Thymus (tissue), 11 donors: Measurements from ENCODE around the gene CACNB1. TPM values are rescaled to one million over a fixed set of nuclear protein-coding genes. Genes with fewer than 3 reads are reported as not detected.
"Not testable (repeated sequence)": the region's sequence is repeated elsewhere in the genome, so short reads cannot be mapped to it uniquely, and the experiment has no call there.

Source experiments
- DNase-seq, 9 donors: peaks; one replicate each; pipeline ENCODE4 v3.0.0-alpha.2; 2013; ENCODE audit warnings: low spot score in 9 of 9, low read depth in 6 of 9, missing footprints in 1 of 9
- H3K27ac ChIP-seq, 2 donors: one replicate each; pipeline ENCODE4 v1.5.1; 2013; ENCODE audit warnings: control low read depth in 1 of 2, low read depth in 1 of 2, low read length in 1 of 2, mild to moderate bottlenecking in 1 of 2, moderate library complexity in 1 of 2
- H3K27me3 ChIP-seq, 2 donors: one replicate each; pipeline ENCODE4 v1.5.1; 2013; ENCODE audit warnings: low read length in 1 of 2; ENCODE audit not compliant: control insufficient read depth in 2 of 2, insufficient read depth in 1 of 2
- H3K36me3 ChIP-seq, 2 donors: one replicate each; pipeline ENCODE4 v1.5.1; 2013; ENCODE audit warnings: low read length in 1 of 2, mild to moderate bottlenecking in 1 of 2, moderate library complexity in 1 of 2; ENCODE audit not compliant: control insufficient read depth in 2 of 2, insufficient read depth in 2 of 2
- H3K4me1 ChIP-seq, 2 donors: one replicate each; pipeline ENCODE4 v1.5.1; 2013; ENCODE audit warnings: low read length in 2 of 2; ENCODE audit not compliant: control insufficient read depth in 2 of 2, insufficient read depth in 2 of 2
- H3K4me3 ChIP-seq, 2 donors: one replicate each; pipeline ENCODE4 v1.5.1; 2013; ENCODE audit warnings: low read length in 2 of 2, control low read depth in 1 of 2, mild to moderate bottlenecking in 1 of 2
- H3K9me3 ChIP-seq, 2 donors: one replicate each; pipeline ENCODE4 v1.5.1; 2013; ENCODE audit warnings: low read length in 1 of 2, mild to moderate bottlenecking in 1 of 2; ENCODE audit not compliant: control insufficient read depth in 2 of 2, insufficient read depth in 1 of 2
- WGBS: extraction: QIAGEN DNeasy Blood & Tissue Kit; methylation state at CpG from one replicate; pipeline ENCODE4 v1.1.7; 2013; 5-methylcytosine and 5-hydroxymethylcytosine counted together
- polyA plus RNA-seq: library from polyadenylated mRNA; stranded (reverse); fragments of 200-250 nt; gene quantifications from one replicate; pipeline ENCODE4 v1.2.3, GENCODE V29; 2013
- total RNA-seq: library from RNA; stranded (reverse); fragments of 120-200 nt; gene quantifications from one replicate; pipeline ENCODE4 v1.2.4, GENCODE V29; 2013
- donor health status: healthy.

Gene CACNB1
- total and polyA plus RNA-seq, 2 donors = 2.9 to 11.7 TPM

GRCh38 chr17:39134878-39135277 lies 62.6 kb downstream of the CACNB1 start:
- peaks cover 0 to 4% of the 10 kb centered on the region in 2 donors for H3K27me3 ChIP-seq
- H3K36me3 ChIP-seq = peaks cover 0 to 21% of the 10 kb centered on the region in 2 donors
- 90% methylated on average over 6 of the region's 6 CpGs for WGBS
- peaks cover 0 to 4% of the 10 kb centered on the region in 2 donors for H3K4me1 ChIP-seq
- H3K27ac ChIP-seq = no peak overlapping the region
- H3K9me3 ChIP-seq = no peaks in the 10 kb centered on the region
- H3K4me3 ChIP-seq = no peak overlapping the region
- DNase-seq = no peak

- whole genome bisulfite sequencing = 95% methylated on average over 7 of the region's 7 CpGs
- DNase-seq = no peak
- H3K27me3 ChIP-seq = peaks cover 0 to 2% of the 10 kb centered on the region in 2 donors
Measured at GRCh38 chr17:39132192-39132610, 65.3 kb downstream of the CACNB1 start.

GRCh38 chr17:39131616-39132015 lies 65.9 kb downstream of the CACNB1 start:
- H3K9me3 ChIP-seq = no peaks in the 10 kb centered on the region
- 88% methylated on average over 6 of the region's 6 CpGs for WGBS

More at GRCh38 chr17:39132192-39132610, 65.3 kb downstream of the CACNB1 start:
- no peak overlapping the region for H3K27ac ChIP-seq
- no peak overlapping the region for H3K4me3 ChIP-seq
- H3K4me1 ChIP-seq = peaks cover 0 to 4% of the 10 kb centered on the region in 2 donors
- no peaks in the 10 kb centered on the region for H3K9me3 ChIP-seq
- H3K36me3 ChIP-seq = peaks cover 0 to 18% of the 10 kb centered on the region in 2 donors

GRCh38 chr17:39130205-39130604 lies 67.3 kb downstream of the CACNB1 start:
- Histone ChIP-seq H3K4me1 (peaks cover 0 to 4% of the 10 kb centered on the region in 2 donors), H3K36me3 (peaks cover 0 to 16% of the 10 kb centered on the region in 2 donors), H3K9me3 (no peaks in the 10 kb centered on the region), H3K27ac (no peak overlapping the region), H3K27me3 (peaks cover 0 to 2% of the 10 kb centered on the region in 2 donors), H3K4me3 (no peak overlapping the region)
- DNase-seq = no peak
- WGBS = 94% methylated on average over 3 of the region's 3 CpGs

More at GRCh38 chr17:39131616-39132015, 65.9 kb downstream of the CACNB1 start:
- H3K36me3 ChIP-seq = peaks cover 0 to 18% of the 10 kb centered on the region in 2 donors
- H3K4me3 ChIP-seq = no peak overlapping the region
- H3K27me3 ChIP-seq = peaks cover 0 to 2% of the 10 kb centered on the region in 2 donors
- H3K27ac ChIP-seq = no peak overlapping the region
- DNase-seq = no peak
- H3K4me1 ChIP-seq = peaks cover 0 to 4% of the 10 kb centered on the region in 2 donors

- 92% methylated on average over 6 of the region's 6 CpGs for WGBS
- H3K27me3 ChIP-seq, H3K9me3 ChIP-seq, DNase-seq, H3K4me3 ChIP-seq, H3K27ac ChIP-seq, H3K4me1 ChIP-seq: not testable (repeated sequence)
- H3K36me3 ChIP-seq = peaks cover 0 to 16% of the 10 kb centered on the region in 2 donors
Measured at GRCh38 chr17:39129544-39129943, 67.9 kb downstream of the CACNB1 start.

GRCh38 chr17:39126436-39126835 lies 71.0 kb downstream of the CACNB1 start:
- Histone ChIP-seq H3K36me3 (peaks cover 0 to 10% of the 10 kb centered on the region in 2 donors), H3K27me3 (no peaks in the 10 kb centered on the region), H3K27ac (no peak overlapping the region), H3K4me3 (no peak overlapping the region), H3K9me3 (no peaks in the 10 kb centered on the region), H3K4me1 (no peaks in the 10 kb centered on the region)
- WGBS = 85% methylated on average over 6 of the region's 6 CpGs
- DNase-seq = no peak

- Histone ChIP-seq H3K27ac (no peak overlapping the region), H3K27me3 (no peaks in the 10 kb centered on the region), H3K9me3 (no peaks in the 10 kb centered on the region), H3K4me1 (no peaks in the 10 kb centered on the region), H3K36me3 (peaks cover 0 to 10% of the 10 kb centered on the region in 2 donors), H3K4me3 (no peak overlapping the region)
- no peak for DNase-seq
- 98% methylated on average over 2 of the region's 2 CpGs for WGBS
Measured at GRCh38 chr17:39125143-39125875, 72.2 kb downstream of the CACNB1 start.

- H3K27me3 ChIP-seq = no peaks in the 10 kb centered on the region
- no peak overlapping the region for H3K4me3 ChIP-seq
- H3K9me3 ChIP-seq = no peaks in the 10 kb centered on the region
- DNase-seq = no peak
- peaks cover 0 to 10% of the 10 kb centered on the region in 2 donors for H3K36me3 ChIP-seq
- H3K4me1 ChIP-seq = no peaks in the 10 kb centered on the region
- no peak overlapping the region for H3K27ac ChIP-seq
- WGBS = 89% methylated on average over 9 of the region's 9 CpGs
Measured at GRCh38 chr17:39123627-39124026, 73.8 kb downstream of the CACNB1 start.
